ACC112 (cell line): ENCODE measurements around the gene ZNF407.

Experiments
- H2AFZ ChIP-seq: fragments of 200-600 bp; sonication (generic); one replicate; pipeline ENCODE4 v1.6.0; 2017; ENCODE audit warnings: antibody characterized with exemption, low read length; ENCODE audit not compliant: unreplicated experiment
- H3K27ac ChIP-seq: fragments of 200-600 bp; sonication (generic); 2 replicates; pipeline ENCODE4 v1.5.1; 2014; ENCODE audit warnings: low read depth, mild to moderate bottlenecking, antibody characterized with exemption, low read length, moderate library complexity
- H3K27me3 ChIP-seq: fragments of 200-600 bp; sonication (generic); 2 replicates; pipeline ENCODE4 v1.6.1; 2014; ENCODE audit warnings: mild to moderate bottlenecking, antibody characterized with exemption, low read length, moderate library complexity, mixed read lengths; ENCODE audit not compliant: insufficient read depth
- H3K36me3 ChIP-seq: fragments of 200-600 bp; sonication (generic); 2 replicates; pipeline ENCODE4 v1.6.1; 2016; ENCODE audit warnings: mild to moderate bottlenecking, antibody characterized with exemption, low read length, moderate library complexity, mixed read lengths; ENCODE audit not compliant: insufficient read depth
- H3K4me1 ChIP-seq: fragments of 200-600 bp; sonication (generic); one replicate; pipeline ENCODE4 v1.6.1; 2016; ENCODE audit warnings: low read length, mixed read lengths; ENCODE audit not compliant: insufficient read depth, unreplicated experiment, control insufficient read depth
- H3K4me3 ChIP-seq: fragments of 200-600 bp; sonication (generic); 2 replicates; pipeline ENCODE4 v1.5.1; 2014; ENCODE audit warnings: mild to moderate bottlenecking, low read depth, low read length
- H3K79me2 ChIP-seq: fragments of 200-600 bp; sonication (generic); one replicate; pipeline ENCODE4 v1.6.0; 2016; ENCODE audit warnings: low read length; ENCODE audit not compliant: control insufficient read depth, unreplicated experiment, insufficient read depth

The ZNF407 gene

DNA sequence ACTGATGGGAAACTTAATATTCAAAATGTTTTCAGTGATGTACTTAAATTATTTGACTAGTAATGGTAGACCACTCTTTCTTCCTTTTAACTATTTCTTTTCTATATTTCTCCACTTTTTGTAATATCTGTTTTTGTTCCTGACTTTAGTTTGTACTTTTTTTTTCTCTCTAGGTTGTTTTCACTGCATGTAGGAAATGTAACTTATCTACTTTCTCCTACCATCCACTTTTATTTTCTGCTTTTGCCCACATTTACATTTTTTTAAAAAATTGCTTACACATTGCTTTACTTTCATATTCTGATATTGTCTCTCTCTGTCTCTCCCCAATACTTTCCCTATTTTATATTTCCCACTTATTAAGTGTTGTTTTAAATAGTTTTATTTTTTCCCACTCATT is 47.0 kb downstream of the ZNF407 start:
- Histone ChIP-seq H2AFZ (no peak overlapping the region), H3K4me1 (peaks cover 6% of the 10 kb centered on the region), H3K27me3 (no peaks in the 10 kb centered on the region), H3K79me2 (no peaks in the 10 kb centered on the region), H3K4me3 (no peak overlapping the region), H3K36me3 (no peaks in the 10 kb centered on the region), H3K27ac (no peak overlapping the region)

DNA sequence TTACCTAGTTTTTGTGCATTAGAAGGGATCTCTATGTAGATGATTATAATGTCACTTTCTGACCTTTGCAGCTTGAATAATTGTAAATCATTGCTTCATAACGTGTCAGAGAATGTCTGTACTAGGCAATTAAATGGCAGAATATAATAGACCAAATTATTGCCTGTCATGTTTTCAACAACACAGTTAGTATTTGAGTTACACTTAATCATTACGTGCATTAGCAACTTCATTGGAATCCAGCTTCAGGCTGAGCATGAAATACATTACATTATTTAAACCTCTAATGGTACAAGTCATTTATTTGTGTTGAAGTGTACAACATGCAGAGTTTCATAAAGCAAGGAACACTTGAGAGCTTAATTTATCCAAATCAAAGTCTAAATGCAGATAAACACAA is 48.0 kb downstream of the ZNF407 start:
- H3K4me1 ChIP-seq, result peaks cover 6% of the 10 kb centered on the region
- no peaks in the 10 kb centered on the region for H3K27me3 ChIP-seq
- H3K4me3 ChIP-seq, result no peak overlapping the region
- H2AFZ ChIP-seq, result no peak overlapping the region
- H3K79me2 ChIP-seq, result no peaks in the 10 kb centered on the region
- no peaks in the 10 kb centered on the region for H3K36me3 ChIP-seq
- no peak overlapping the region for H3K27ac ChIP-seq

DNA sequence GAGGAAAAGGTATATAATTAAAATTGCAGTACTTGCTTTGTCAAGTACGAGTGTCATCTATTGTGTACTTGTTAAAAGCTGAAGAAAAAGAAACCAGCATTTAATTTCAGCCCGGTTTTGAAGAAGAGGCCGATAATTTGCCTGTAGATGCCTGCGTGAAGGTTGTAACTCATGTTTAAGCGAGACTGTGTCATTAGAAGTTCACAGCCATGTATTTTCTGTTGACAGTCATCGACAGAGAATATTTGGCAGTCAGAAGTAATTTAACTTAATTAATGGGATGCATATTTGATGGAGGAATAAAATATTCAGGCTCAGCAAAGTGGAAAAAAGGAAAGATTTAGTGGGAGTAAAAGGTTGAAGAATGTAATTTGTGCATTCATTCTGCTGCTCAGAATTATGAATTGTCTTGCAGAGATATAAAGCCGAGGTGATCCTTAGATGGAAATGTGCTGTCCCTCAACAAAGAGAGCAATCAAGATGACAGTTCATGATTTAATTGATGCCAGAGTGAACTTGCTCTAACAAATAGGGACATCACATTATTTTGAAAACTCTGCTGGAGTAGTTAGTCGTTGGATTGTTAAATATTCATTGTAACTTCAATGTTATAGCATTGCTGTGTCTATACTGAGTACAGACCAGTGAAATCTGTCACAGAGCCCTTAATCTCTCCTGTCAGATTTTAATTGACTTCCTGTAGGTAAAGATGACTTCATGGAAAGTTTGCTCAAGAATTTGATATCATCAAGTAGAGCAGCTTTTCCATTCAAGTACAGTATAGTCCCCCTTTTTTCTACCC is 53.9 kb downstream of the ZNF407 start:
- H3K36me3 ChIP-seq, result no peaks in the 10 kb centered on the region
- no peak overlapping the region for H3K27ac ChIP-seq
- H3K79me2 ChIP-seq, result no peaks in the 10 kb centered on the region
- no peak overlapping the region for H2AFZ ChIP-seq
- H3K4me3 ChIP-seq, result no peak overlapping the region
- H3K27me3 ChIP-seq, result no peaks in the 10 kb centered on the region
- H3K4me1 ChIP-seq, result no peaks in the 10 kb centered on the region

DNA sequence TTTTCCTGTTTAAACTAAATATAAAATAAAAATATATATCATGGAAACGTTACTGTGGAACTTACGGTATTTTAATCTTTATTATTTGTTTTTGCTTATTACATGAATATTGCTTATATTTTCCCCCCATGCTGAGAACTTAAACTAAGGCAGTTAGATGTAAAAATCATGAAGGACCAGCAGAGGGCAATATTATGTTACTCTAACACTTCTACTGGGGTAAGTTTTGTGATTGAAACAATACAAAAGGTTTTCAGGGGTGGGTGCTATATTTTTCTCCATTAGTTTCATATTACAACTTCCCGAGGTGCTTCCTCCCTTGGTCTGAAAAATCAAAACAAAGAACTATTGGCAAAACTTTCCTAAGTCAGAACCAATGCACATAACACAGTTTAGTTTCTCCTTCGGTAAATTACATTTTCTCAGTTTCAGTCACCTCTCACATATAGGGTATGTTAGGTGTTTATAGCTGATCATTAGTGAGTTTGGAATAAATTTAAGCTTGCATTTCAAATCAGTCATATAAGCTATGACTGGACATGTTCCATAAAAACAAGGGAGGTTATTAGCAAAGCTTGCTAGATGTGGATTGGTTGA is 54.8 kb downstream of the ZNF407 start:
- Histone ChIP-seq H3K4me1 (no peaks in the 10 kb centered on the region), H2AFZ (no peak overlapping the region), H3K27ac (no peak overlapping the region), H3K27me3 (no peaks in the 10 kb centered on the region), H3K79me2 (no peaks in the 10 kb centered on the region), H3K4me3 (no peak overlapping the region), H3K36me3 (no peaks in the 10 kb centered on the region)

DNA sequence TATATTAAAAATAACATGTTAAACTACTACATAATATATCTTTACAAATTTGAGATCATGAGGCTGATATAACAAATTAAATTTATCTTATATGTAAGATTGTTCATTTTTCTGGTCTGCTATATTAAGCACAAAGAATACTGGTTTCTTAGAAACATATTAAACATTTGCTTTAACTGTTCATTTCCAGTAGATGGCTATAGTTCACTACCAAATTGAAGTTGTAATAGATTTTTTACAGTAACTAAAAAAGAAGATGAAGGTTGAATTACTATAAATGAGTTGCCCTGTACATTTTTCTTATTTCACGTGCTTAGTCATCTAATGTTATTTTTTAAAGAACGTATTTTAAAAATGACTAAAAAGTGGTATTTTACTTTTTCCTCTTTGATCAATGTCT is 57.0 kb downstream of the ZNF407 start:
- Histone ChIP-seq H3K27ac (no peak overlapping the region), H3K36me3 (no peaks in the 10 kb centered on the region), H3K79me2 (no peaks in the 10 kb centered on the region), H2AFZ (no peak overlapping the region), H3K4me3 (no peak overlapping the region), H3K27me3 (no peaks in the 10 kb centered on the region), H3K4me1 (no peaks in the 10 kb centered on the region)

DNA sequence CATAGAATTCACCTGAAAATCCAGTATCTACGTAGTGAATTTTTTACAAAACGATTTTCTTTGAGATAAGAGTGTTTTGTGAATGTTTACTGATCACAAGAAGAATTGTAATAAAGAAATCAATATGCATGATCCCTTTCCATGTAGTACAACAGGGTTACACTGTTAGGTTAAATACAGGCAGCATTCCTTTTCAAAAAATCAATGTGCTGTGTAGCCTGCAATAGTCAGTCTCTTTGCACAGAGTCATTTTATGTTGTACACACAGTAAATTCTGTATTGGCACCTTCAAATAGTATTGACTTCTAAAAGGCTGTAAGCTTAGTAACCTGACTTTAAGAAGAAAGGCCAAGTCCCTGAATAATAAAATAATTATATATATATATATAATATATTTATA is 63.3 kb downstream of the ZNF407 start:
- Histone ChIP-seq H3K79me2 (no peaks in the 10 kb centered on the region), H3K36me3 (no peaks in the 10 kb centered on the region), H3K4me1 (no peaks in the 10 kb centered on the region)

DNA sequence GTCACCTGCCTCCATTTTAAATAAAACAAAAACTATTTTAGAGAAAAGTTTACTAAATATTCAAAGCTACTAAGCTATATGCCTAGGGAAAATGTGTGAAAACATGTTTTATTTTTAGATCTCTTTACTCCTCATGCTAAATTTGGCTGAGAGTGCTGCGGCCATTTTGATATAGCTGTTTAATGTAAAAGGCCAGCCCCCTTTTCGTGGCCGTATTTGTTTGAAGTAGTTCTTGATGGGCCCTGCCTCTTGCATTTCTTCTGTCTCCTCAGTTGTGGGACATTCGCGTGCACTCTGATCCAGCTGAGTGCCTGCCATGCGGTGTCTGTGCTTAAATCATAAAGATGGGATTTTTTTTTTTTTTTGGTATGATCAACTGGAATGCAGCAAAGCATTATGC is 64.0 kb downstream of the ZNF407 start:
- H3K27ac ChIP-seq, result no peak overlapping the region
- H3K27me3 ChIP-seq, result no peaks in the 10 kb centered on the region
- no peak overlapping the region for H3K4me3 ChIP-seq
- no peaks in the 10 kb centered on the region for H3K4me1 ChIP-seq
- H3K36me3 ChIP-seq, result no peaks in the 10 kb centered on the region
- no peaks in the 10 kb centered on the region for H3K79me2 ChIP-seq
- no peak overlapping the region for H2AFZ ChIP-seq

More for the DNA sequence above, 63.3 kb downstream of the ZNF407 start:
- no peak overlapping the region for H2AFZ ChIP-seq
- no peak overlapping the region for H3K27ac ChIP-seq
- no peaks in the 10 kb centered on the region for H3K27me3 ChIP-seq
- H3K4me3 ChIP-seq, result no peak overlapping the region

DNA sequence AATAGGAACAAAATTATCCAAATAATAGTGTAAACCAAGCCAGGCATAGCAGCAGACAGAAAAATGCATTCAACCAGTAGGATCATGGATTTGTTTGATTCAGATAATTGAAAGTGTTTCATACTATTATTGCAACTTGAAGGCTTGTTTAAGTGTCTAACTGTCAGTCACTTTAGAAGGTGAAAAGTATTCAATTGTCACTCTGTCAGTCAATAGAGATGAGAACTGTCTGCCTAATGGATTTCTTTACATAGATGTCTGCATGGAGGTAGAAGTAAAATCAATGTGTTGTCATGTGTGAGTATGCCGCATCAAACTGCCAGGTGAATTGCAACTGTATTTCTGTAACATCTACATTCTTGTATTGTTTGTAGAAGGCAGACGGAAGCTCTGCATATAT is 65.0 kb downstream of the ZNF407 start:
- Histone ChIP-seq H3K4me1 (no peaks in the 10 kb centered on the region), H2AFZ (no peak overlapping the region), H3K27ac (no peak overlapping the region), H3K4me3 (no peak overlapping the region), H3K79me2 (no peaks in the 10 kb centered on the region), H3K27me3 (no peaks in the 10 kb centered on the region), H3K36me3 (no peaks in the 10 kb centered on the region)

DNA sequence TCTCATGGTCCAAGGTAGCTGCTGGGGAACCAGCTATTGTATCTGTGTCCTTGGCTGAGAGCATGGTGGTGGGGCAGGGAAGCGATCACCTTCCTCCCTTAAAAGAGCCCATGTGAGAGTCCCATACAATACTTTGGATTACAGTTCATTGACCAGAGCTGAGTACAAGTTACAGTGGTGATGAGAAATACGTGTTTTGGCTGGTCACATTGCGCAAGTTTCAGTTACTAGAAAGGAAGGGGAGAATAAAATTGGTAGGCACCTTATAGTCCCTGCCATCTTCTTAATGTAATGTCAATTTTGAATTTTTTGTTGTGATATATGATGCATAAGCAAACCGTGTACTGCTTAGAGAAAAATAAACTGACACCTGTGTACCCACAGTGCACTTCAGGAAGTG is 67.7 kb downstream of the ZNF407 start:
- Histone ChIP-seq H3K4me3 (no peak overlapping the region), H2AFZ (no peak overlapping the region), H3K27ac (no peak overlapping the region), H3K4me1 (no peaks in the 10 kb centered on the region), H3K36me3 (no peaks in the 10 kb centered on the region), H3K79me2 (no peaks in the 10 kb centered on the region), H3K27me3 (no peaks in the 10 kb centered on the region)

DNA sequence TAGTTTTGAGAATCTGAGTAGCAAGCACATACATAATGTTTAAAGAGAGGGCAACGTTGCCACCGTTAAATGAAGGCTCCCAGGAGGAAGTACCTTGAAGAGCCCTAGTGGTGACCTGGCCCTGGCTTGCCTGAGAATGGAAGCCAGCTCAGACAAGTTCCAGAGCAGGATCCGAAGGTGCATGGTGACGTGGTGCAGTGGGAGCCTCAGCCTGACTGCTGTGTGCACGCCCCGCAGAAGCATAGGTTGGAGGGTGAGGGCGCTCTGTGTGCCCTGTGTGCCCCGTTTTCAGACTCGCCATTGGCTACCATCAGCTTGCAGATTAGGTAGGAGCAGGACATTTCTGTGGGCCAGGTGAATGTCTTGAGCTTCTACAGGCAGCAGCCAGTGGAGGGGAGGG is 68.2 kb downstream of the ZNF407 start:
- H3K36me3 ChIP-seq, result no peaks in the 10 kb centered on the region
- H2AFZ ChIP-seq, result no peak overlapping the region
- H3K27me3 ChIP-seq, result no peaks in the 10 kb centered on the region
- H3K4me1 ChIP-seq, result no peaks in the 10 kb centered on the region
- no peak overlapping the region for H3K27ac ChIP-seq
- H3K79me2 ChIP-seq, result no peaks in the 10 kb centered on the region
- no peak overlapping the region for H3K4me3 ChIP-seq

DNA sequence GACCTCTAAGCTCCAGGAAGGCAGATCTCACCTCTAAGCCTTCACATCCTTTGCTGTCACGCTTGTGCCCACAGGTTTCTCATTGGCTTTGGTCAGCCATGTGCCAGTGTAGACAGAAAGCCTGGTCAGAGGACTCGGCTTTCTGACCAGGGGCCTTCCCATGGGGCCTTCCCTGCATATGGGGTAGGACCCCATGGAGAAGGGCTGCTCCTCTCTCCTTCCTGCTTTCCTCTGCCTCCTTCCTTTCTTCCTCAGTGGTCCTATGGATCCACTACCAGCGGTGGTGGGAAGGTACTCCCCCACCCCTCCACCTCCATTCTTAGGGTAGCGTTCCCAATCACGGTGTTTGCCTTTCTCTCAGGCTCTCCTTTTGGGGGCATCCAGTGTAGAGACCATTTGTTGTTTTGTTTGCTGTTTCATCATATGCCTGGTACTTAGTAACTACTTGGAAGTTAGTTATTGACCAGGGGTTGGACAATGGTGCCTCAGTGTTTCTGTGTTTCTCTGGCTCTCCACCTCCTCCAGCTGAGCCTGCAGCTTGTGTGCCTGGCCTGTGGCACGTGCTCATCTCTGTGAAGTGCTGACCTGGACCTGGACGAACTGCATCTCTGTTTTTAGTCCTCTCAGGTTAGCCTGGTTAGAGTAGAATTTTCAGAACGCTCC is 71.6 kb downstream of the ZNF407 start:
- Histone ChIP-seq H2AFZ (no peak overlapping the region), H3K27ac (no peak overlapping the region), H3K79me2 (no peaks in the 10 kb centered on the region), H3K4me1 (no peaks in the 10 kb centered on the region), H3K4me3 (no peak overlapping the region), H3K27me3 (no peaks in the 10 kb centered on the region), H3K36me3 (no peaks in the 10 kb centered on the region)
